HG03521 (cell line): ENCODE results near the gene BRD4.
"Not testable (repeated sequence)": the region's sequence is repeated elsewhere in the genome, so short reads cannot be mapped to it uniquely, and the experiment has no call there.

Source experiments
- ATAC-seq: cut with Tn5 transposase; IDR thresholded peaks from one replicate; pipeline ENCODE4 v1.9.1; 2021; ENCODE audit warnings: mild to moderate bottlenecking, moderate library complexity; ENCODE audit not compliant: unreplicated experiment

The BRD4 gene

DNA sequence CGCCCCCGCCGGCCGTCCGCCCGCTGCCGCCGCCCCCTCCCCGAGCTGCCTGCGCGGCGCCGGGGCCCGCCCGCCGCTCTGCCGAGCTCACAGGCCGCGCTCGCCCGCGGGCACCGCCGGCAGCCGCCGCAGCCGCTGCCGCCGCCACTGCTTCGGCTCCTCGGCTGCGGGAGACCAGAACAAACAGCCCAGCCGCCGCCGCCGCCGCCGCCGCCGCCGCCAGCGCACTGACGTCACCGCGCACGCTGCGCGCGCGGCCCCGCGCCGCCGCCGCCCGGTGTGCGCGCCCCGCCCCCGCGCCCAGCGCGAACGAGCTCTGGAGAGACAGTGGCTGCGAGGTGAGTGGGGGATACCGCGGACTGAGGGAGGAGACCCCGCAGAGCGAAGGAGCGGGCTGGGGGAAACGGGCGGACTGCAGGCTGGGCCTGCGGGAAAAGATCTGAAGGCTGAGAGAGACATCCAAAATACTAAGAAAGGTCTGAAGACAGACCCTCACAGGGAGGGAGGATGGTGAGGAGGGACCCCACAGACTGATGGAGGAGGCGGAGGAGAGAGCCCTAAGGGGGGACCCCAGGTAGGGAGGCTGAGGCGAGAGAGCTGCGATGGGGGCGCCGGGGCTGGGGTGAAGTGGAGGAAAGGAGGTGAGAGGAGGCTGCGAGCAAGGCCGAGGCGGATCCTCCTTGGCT lies at the start of gene BRD4:
BRD4 (minus strand) TSS at position 229 of the 686 bp plus-strand sequence. CDS start 59,440 bp downstream, outside the sequence.
- peak; percentile 54 for ATAC-seq

DNA sequence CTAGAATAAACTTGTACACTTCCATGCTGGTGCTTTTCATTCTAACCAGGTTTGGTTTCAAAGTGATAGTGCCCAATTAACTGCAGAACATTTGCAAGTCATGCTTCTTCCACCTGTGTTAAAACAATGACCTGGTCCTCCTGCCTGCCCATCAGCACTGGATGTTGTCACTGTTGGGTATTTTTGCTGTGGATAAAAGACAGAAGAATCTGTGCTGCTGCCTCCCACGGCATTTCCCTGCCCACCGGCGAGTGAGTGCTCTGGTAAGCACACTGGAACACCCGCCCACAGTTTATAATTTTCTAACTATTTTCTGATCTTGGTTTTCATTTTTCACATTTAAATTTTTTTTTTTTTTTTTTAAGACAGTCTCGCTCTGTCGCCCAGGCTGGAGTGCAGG lies 49.5 kb upstream of the BRD4 start:
- ATAC-seq: no peak

- no peak for ATAC-seq
These were observed 49.1 kb upstream of the BRD4 start for GRCh38 chr19:15381429-15381828.

DNA sequence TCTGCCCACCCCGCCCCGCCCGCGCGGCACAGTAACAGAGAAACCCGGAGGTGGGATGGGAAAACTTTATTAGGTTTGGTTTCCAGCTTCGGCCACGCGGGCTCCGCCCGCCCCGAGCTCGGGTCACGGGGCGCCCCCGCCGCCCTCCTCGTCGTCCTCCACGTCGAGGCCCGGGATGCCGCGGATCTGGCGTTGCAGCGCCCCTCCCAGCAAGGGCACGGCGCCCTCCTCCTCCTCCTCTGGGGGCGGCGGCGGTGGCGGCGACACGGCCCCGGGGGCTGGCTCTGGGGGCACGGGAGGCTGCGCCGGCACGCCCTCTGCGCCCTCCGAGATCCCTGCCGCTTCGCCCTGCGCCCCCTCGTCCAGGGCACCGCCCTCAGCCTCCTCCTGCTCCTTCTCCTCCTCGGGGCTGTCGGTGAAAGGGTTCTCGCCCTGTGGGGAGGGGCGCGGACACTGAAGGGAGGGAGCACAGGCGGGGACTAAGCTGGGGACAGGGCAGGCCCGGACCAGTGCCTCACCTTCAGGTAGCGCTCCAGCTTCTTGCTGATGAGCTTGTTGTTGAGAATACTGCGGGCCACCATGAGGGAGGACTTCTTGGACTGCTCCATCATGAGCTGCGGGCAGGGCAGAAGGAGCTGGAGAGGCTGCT lies 47.8 kb upstream of the BRD4 start:
- no peak for ATAC-seq

DNA sequence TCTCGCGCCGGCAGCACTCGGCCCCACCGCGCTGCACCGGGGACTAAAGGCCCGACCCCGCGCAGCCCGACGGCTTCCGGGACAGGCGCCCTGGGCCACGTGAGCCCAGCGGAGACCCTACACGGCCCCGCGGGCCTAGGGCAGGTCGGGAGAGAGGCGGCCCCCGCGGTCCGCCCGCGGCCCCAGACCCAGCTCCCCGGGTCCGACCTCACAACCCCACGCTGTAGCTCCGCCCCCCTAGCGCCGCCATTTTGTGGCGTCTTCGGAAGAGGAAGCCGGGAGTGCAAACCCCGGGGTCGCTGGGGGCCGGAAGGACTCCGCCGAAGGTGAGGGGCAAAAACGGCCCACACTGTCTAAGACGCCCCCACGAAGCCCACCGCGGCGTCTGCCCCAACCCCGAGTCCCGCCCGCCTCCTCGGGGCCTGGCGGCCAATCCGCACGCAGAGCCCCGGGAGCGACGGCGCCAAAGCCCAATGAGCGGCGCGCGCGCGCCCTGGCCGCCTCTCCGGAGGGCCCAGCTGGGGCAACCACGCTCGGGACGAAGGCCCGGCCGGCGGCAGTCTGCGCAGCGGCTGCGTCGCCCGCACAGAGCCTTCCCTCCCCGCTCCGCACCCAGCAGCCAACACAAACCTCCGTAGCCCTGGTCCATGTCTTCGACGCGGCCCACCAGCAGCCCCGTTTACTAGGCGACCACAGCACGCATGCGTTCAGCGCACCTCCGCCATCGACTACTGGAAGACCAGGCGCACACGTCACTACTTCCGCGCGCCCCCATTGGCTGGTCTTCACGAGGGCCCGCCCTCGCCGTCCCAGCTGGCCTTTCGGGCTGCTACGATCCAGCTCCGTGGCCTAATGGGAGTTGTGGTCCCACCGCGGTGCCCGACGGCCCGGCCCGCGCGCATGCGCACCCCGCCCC lies 47.0 kb upstream of the BRD4 start, which contains the start of gene AKAP8:
AKAP8 (minus strand) TSS at position 705 of the 916 bp plus-strand sequence; CDS start at position 649, 56 bp downstream.
- ATAC-seq: peak; percentile 83

GRCh38 chr19:15378534-15379082 lies 46.3 kb upstream of the BRD4 start:
- no peak for ATAC-seq

DNA sequence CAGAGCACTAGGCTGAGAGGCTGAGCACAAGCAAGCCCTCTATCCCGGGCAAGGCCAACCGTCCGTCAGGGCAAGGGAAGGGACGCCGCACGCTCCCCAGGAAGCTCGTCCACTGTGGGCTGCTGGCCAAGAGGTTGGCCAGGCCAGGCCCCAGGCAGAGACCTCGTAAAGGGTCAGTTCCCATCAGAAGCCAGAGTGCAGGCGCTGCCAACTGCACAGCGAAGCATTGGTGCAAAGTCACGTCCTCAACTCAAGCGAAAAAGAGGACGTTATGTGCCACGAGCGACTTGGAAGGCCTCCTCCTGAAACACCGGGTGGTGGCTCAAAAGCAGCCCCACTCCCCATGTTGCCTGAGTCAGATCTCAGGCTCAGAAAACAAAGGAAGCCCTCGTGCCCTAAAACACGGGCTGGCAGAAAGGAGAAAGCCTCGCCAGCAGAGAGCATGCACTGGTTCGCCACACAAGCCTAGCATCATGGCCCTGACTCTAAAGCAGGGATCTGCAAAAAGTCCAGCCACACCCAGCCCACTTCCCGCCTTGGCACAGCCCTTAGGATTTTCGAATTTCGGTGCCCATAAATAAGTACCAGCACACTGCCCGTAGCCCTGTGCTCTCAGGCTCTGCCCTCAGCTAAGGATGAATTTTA lies 42.6 kb upstream of the BRD4 start:
- ATAC-seq: no peak

- ATAC-seq: no peak
These were observed 41.8 kb upstream of the BRD4 start for GRCh38 chr19:15374105-15374651.

DNA sequence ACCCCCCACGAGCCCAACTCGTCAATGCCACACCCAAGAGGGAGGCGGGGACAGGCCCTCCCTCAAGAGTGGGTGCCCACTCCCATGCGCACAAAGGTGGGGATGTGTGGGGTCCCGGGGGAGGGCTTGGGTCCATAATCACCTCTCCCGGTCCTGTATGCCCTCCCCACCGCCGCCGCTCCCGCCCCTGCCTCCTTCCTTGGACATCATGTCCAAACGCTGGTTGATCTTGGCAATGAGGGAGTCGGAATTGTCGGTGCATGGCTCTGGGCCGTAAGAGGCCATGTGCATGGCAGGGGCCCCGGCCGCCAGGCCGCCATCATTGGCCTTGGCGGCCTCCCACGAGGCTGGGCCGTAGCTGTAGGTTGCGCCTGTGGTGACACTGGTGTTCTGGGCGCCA lies 41.3 kb upstream of the BRD4 start:
- ATAC-seq: no peak

- no peak for ATAC-seq
These were observed 40.6 kb upstream of the BRD4 start for GRCh38 chr19:15372891-15373301.

DNA sequence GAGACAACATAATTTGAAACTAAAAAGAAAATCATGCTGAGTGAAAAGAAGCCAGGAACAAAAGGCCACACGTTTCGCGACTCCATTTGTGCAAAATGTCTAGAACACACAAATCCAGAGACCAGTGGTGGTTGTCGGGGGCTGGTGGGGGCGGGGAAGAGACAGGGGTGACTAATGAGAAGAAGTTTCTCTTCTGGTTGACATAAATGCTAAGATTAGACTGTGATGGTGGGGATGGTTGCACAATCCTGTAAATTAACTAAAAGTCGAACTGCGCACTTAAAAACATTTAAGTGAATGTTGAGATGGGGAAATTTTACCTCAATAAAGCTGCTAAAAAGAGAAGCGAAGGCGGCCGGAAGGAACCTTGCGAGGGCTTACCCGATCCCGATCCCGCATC lies 40.1 kb upstream of the BRD4 start:
- no peak for ATAC-seq

DNA sequence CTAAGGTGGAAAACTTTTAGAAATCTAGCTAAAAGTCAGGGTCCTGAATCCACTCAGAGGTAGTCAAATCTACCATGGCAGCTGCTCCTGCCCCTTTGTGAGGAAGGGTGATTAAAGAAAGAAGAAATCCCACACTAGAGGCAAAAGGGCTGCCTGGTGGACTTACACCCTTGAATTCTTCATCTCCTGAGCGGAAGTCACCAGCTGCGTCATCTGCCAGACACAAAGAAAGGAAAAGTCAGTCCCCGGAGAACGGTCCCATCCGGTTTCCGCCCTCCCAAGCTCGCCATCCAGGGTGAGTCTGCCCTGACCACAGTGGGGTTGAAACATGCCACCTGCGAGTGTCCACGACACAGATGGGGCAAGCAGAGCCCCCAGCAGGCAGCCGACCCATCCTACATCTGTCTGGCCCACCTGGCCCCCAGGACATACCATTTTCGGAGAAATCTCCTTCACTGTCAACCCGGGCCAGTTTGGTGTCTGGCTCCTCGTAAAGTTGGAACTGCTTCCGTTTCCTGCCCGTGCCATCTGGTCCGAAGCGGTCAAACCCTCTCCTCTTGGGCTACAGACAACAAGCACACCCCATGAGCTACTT lies 39.5 kb upstream of the BRD4 start:
- ATAC-seq: no peak

DNA sequence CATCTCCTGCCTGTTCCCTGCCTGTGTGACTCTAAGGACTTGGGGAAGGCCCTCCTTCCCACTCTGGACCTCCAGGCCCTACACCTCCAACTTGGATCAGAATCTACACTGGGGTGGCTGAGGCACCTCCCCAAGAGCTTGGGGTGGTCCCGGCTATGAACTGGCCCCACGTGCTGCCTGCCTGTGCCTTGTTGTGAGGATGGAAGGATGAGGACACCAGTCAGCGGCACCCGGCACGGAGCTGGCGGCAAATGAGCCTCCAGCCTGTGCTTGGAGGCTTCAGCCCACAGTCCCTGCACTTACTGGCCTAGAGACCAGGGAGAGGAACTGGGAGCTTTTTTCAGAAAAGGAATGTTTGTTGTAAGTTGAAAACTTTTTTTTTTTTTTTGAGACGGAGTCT lies 38.8 kb upstream of the BRD4 start:
- ATAC-seq: no peak

GRCh38 chr19:15369594-15369891 lies 37.2 kb upstream of the BRD4 start:
- no peak for ATAC-seq

DNA sequence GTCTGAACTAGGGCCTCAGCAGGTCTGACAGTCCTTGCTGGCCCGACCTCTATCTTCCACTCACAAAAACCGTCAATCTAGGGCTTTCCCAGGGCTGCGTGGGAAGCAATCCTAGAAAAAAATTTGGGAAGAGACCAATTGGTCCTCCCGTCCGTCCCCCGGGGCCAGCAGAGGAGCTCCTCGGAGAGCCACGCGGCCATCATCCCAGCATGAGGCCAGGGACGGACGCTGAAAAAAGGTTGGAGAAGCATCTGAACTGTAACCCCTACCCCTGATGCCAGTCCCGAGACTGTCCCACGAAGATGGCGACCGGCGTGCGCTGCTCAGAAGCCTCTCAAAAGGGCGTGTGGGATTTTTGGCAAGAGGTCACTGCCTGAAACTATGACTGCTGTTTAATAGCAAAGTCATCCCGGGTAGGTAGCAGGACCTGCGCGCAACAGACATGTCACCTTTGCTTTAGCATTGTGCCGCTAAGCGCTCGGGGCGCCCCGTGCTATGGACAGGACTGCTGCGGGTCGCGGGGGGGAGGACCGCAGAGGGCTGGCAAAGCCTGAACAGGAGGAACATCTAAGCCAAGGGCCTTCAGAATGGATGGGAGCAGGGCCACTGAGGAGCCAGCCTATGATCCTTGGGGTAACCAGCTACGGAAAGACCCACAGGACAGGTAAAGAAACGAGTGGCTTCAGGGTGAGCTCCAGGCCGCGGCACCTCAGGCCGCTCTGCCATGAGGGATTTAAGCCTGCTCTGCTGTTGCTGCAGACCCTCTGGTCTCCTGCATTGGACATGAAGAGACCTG lies 36.7 kb upstream of the BRD4 start:
- no peak for ATAC-seq

DNA sequence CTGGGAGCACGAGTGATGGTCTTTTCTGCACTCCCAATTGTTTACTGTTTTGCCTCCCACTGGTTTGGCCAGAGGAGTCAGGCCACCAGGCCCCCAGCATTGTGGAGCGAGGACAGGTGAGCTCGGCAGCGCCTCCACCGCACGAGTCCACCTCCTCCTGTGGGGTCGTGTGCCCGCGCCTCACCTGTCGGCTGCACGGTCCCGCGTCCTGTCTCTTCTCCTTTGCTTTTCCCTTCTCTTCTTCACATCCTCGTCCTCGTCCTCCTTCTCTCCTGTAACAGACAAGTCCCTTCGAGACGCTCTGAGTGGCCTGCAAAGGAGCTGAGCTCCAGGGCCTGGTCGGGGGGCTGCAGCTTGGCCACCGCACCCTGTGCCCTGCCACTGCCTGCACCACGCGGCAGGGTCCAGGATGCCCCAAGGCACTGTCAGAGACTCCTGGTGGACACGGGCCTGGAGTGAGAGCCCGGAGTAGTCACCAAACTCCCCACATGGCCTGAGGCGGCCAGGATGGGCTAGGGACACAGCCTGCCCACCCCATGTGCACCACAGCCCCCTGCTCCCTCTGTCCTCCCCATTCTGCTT lies 35.8 kb upstream of the BRD4 start:
- ATAC-seq: no peak

DNA sequence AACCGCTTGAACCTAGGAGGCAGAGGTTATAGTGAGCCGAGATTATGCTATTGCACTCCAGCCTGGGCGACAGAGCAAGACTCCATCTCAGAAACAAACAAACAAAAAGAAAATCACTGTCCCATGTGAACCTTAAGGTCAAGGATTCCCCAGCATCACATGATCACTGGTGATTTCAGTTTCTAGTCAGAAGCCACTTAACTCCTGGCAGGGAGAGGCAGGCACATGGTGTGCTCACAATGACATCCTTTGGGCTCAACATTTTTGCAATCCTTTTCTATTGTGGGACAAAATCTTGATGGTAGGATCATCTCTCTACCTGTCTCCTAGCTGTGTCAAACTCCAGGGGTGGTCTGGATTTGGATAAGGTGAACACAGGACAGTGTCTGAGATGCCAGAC lies 35.1 kb upstream of the BRD4 start:
- ATAC-seq: no peak

DNA sequence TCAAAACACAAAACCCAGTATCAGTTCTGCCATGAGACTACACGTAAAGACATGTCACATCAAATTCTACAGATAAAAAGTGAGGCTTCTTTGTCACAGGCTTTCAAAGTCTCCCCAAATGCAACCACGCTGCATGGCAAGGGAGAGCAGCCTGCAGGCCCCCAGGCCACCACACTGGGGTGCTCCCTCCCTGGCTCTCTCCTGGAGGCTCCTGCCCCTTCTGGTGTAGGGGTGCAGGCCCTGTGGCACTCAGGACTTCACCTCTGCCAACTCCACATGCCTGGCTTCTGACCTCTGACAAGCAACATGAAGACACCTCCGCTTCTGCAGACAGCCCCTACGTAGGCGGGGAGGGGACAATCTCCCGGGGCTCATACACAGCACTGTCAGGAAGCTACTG lies 32.9 kb upstream of the BRD4 start:
- no peak for ATAC-seq

- ATAC-seq: not testable (repeated sequence)
These were observed 31.5 kb upstream of the BRD4 start for GRCh38 chr19:15363791-15364190.
